ENCODE results near the gene YY1AP1. TPM values are rescaled to one million over a fixed set of nuclear protein-coding genes. Genes with fewer than 3 reads are reported as not detected.

The YY1AP1 gene
- total and polyA plus RNA-seq, 2 donors from 2014 or later = 33.4 to 67.1 TPM

DNA sequence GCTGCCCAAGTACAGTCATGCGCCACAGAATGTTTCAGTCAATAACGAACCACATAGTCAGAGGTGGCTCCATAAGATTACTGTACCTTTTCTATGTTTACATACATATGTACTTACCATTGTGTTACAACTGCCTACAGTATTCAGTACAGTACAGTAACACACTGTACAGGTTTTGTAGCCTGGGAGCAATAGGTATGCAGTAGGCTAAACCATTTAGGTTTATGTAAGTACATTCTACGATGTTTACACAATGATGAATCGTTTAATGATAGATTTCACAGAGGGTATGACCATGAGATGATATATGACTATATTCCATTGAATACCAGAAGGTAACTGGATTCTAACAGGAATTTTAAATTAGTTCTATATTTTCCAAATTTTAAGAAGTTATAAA, 10.5 kb downstream of the YY1AP1 start:
- TF ChIP-seq, protein P1, sequence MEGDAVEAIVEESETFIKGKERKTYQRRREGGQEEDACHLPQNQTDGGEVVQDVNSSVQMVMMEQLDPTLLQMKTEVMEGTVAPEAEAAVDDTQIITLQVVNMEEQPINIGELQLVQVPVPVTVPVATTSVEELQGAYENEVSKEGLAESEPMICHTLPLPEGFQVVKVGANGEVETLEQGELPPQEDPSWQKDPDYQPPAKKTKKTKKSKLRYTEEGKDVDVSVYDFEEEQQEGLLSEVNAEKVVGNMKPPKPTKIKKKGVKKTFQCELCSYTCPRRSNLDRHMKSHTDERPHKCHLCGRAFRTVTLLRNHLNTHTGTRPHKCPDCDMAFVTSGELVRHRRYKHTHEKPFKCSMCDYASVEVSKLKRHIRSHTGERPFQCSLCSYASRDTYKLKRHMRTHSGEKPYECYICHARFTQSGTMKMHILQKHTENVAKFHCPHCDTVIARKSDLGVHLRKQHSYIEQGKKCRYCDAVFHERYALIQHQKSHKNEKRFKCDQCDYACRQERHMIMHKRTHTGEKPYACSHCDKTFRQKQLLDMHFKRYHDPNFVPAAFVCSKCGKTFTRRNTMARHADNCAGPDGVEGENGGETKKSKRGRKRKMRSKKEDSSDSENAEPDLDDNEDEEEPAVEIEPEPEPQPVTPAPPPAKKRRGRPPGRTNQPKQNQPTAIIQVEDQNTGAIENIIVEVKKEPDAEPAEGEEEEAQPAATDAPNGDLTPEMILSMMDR (IDR thresholded peaks at IDR 0.05; ENCODE audit: borderline replicate concordance, extremely low read depth, insufficient read depth) = no peak
- intact Hi-C loops (cut with DNase I) = no loop called here
- no peak for DNase-seq
- Histone ChIP-seq H3K36me3 (ENCODE audit: control insufficient read depth in 2 of 3, insufficient read depth in 3 of 3, low read length in 3 of 3) (peaks cover 3 to 58% (median 18%) of the 10 kb centered on the region in 3 donors), H3K4me1 (ENCODE audit: control insufficient read depth in 2 of 3, insufficient read depth in 2 of 3, low read depth in 1 of 3, low read length in 3 of 3) (no peaks in the 10 kb centered on the region), H3K9me3 (ENCODE audit: control insufficient read depth in 2 of 3, insufficient read depth in 1 of 3, low read length in 3 of 3) (no peaks in the 10 kb centered on the region), H3K4me3 (ENCODE audit: low read length in 3 of 3) (no peak overlapping the region), H3K27ac (ENCODE audit: low read depth in 2 of 2, low read length in 2 of 2) (no peak overlapping the region), H3K27me3 (ENCODE audit: control insufficient read depth, insufficient read depth, low read length) (no peaks in the 10 kb centered on the region), H3K9ac (ENCODE audit: low read length in 3 of 3) (no peak overlapping the region)
- FAIRE-seq = no peak

DNA sequence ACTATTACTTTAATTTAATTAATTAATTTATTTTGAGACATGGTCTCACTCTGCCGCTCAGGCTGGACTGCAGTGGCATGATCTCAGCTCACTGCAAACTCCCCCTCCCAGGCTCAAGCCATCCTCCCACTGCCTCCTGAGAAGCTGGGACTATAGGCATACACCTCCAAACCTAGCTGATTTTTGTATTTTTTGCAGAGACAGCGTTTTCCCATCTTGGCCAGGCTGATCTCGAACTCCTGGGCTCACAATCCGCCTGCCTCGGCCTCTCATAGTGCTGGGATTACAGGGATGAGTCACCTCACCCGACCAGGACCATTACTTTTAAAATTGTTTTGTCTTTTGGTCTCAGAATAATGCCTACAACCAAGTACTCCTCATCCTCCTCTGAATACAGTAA, 15.6 kb downstream of the YY1AP1 start:
- no peaks in the 10 kb centered on the region for H3K27me3 ChIP-seq (ENCODE audit: control insufficient read depth, insufficient read depth, low read length)
- H3K36me3 ChIP-seq (ENCODE audit: control insufficient read depth in 2 of 3, insufficient read depth in 3 of 3, low read length in 3 of 3) = peaks cover 9 to 64% (median 31%) of the 10 kb centered on the region in 3 donors
- H3K4me3 ChIP-seq (ENCODE audit: low read length in 3 of 3) = no peak overlapping the region
- no peak for FAIRE-seq
- no peaks in the 10 kb centered on the region for H3K9me3 ChIP-seq (ENCODE audit: control insufficient read depth in 2 of 3, insufficient read depth in 1 of 3, low read length in 3 of 3)
- no peak overlapping the region for H3K9ac ChIP-seq (ENCODE audit: low read length in 3 of 3)
- H3K4me1 ChIP-seq (ENCODE audit: control insufficient read depth in 2 of 3, insufficient read depth in 2 of 3, low read depth in 1 of 3, low read length in 3 of 3) = no peaks in the 10 kb centered on the region
- no peak for DNase-seq
- intact Hi-C loops (cut with DNase I) = no loop called here
- TF ChIP-seq, protein P1 (IDR thresholded peaks at IDR 0.05; ENCODE audit: borderline replicate concordance, extremely low read depth, insufficient read depth) = no peak
- no peak overlapping the region for H3K27ac ChIP-seq (ENCODE audit: low read depth in 2 of 2, low read length in 2 of 2)

DNA sequence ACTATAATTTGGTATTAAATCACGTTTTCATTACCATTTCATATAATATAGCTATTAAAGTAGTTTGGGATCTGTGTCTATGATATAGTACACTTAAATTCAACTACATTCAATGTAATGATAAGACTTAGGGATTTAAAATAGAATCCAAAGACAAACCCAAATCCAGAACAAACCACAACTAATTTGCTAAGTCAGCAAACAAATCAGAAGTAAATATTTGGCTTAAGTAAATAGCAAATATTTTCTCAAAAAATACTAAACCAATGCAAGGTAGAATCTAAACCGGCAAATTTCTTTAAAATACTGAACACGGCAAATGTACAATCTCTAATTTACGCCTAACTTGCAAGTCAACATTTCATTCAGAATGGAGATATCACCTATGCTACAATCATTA, 16.8 kb downstream of the YY1AP1 start:
- TF ChIP-seq, protein P1 (IDR thresholded peaks at IDR 0.05; ENCODE audit: borderline replicate concordance, extremely low read depth, insufficient read depth) = no peak
- Histone ChIP-seq H3K27me3 (ENCODE audit: control insufficient read depth, insufficient read depth, low read length) (no peaks in the 10 kb centered on the region), H3K9me3 (ENCODE audit: control insufficient read depth in 2 of 3, insufficient read depth in 1 of 3, low read length in 3 of 3) (no peaks in the 10 kb centered on the region), H3K4me3 (ENCODE audit: low read length in 3 of 3) (no peak overlapping the region), H3K27ac (ENCODE audit: low read depth in 2 of 2, low read length in 2 of 2) (no peak overlapping the region), H3K36me3 (ENCODE audit: control insufficient read depth in 2 of 3, insufficient read depth in 3 of 3, low read length in 3 of 3) (peaks cover 9 to 58% (median 32%) of the 10 kb centered on the region in 3 donors), H3K9ac (ENCODE audit: low read length in 3 of 3) (no peak overlapping the region), H3K4me1 (ENCODE audit: control insufficient read depth in 2 of 3, insufficient read depth in 2 of 3, low read depth in 1 of 3, low read length in 3 of 3) (no peaks in the 10 kb centered on the region)
- DNase-seq (no peak), FAIRE-seq (no peak)
- intact Hi-C loops (cut with DNase I) = no loop called here

Data from kidney (tissue), 14 donors.